Glutamatergic neuron (in vitro differentiated cells): ENCODE measurements around the gene RAN. TPM values are rescaled to one million over a fixed set of nuclear protein-coding genes. Genes with fewer than 3 reads are reported as not detected.
"Not testable (repeated sequence)": the region's sequence is repeated elsewhere in the genome, so short reads cannot be mapped to it uniquely, and the experiment has no call there.

Experiments
- DNase-seq: peaks from one replicate; pipeline ENCODE4 v3.0.0; 2022
- H3K27ac Mint-ChIP-seq: one replicate; pipeline ENCODE4 v1.8.0; 2020; ENCODE audit warnings: mild to moderate bottlenecking, mixed read lengths, inconsistent platforms; ENCODE audit not compliant: unreplicated experiment
- H3K27me3 Mint-ChIP-seq: one replicate; pipeline ENCODE4 v1.8.0; 2020; ENCODE audit warnings: mild to moderate bottlenecking, moderate library complexity, mixed read lengths, inconsistent platforms; ENCODE audit not compliant: unreplicated experiment
- H3K36me3 Mint-ChIP-seq: one replicate; pipeline ENCODE4 v1.8.0; 2020; ENCODE audit warnings: mild to moderate bottlenecking, mixed read lengths, inconsistent platforms; ENCODE audit not compliant: unreplicated experiment
- H3K4me1 Mint-ChIP-seq: one replicate; pipeline ENCODE4 v1.8.0; 2020; ENCODE audit warnings: mild to moderate bottlenecking, low read depth, mixed read lengths, inconsistent platforms; ENCODE audit not compliant: unreplicated experiment
- H3K4me3 Mint-ChIP-seq: one replicate; pipeline ENCODE4 v1.8.0; 2020; ENCODE audit warnings: mild to moderate bottlenecking, mixed read lengths, inconsistent platforms; ENCODE audit not compliant: unreplicated experiment
- H3K9me3 Mint-ChIP-seq: one replicate; pipeline ENCODE4 v1.8.0; 2020; ENCODE audit warnings: mild to moderate bottlenecking, moderate library complexity, mixed read lengths, inconsistent platforms; ENCODE audit not compliant: unreplicated experiment
- total RNA-seq: library from RNA; stranded (reverse); fragmentation: NEBNext Ultra II Directional; extraction: Animal tissue kit (Norgen Biotek cat#: 25700); gene quantifications from one replicate; pipeline ENCODE4 v1.2.1, GENCODE V29; 2021; ENCODE audit not compliant: unreplicated experiment
- TF ChIP-seq, protein P1 (sequence below): fragments of 200-600 bp; sonication (generic); IDR thresholded peaks from one replicate; pipeline ENCODE4 v1.5.0; 2021; ENCODE audit not compliant: partially characterized antibody, unreplicated experiment

RAN gene
- total RNA-seq, 1 donor from 2014 or later = 766 TPM

GRCh38 chr12:130879781-130880389 lies 8.0 kb downstream of the RAN start:
- Mint-ChIP-seq H3K27ac (no peak overlapping the region), H3K4me1 (peaks cover 12% of the 10 kb centered on the region), H3K36me3 (no peaks in the 10 kb centered on the region), H3K9me3 (peaks cover 2% of the 10 kb centered on the region), H3K27me3 (peaks cover 2% of the 10 kb centered on the region), H3K4me3 (no peak overlapping the region)
- no peak for DNase-seq
- TF ChIP-seq, protein P1, sequence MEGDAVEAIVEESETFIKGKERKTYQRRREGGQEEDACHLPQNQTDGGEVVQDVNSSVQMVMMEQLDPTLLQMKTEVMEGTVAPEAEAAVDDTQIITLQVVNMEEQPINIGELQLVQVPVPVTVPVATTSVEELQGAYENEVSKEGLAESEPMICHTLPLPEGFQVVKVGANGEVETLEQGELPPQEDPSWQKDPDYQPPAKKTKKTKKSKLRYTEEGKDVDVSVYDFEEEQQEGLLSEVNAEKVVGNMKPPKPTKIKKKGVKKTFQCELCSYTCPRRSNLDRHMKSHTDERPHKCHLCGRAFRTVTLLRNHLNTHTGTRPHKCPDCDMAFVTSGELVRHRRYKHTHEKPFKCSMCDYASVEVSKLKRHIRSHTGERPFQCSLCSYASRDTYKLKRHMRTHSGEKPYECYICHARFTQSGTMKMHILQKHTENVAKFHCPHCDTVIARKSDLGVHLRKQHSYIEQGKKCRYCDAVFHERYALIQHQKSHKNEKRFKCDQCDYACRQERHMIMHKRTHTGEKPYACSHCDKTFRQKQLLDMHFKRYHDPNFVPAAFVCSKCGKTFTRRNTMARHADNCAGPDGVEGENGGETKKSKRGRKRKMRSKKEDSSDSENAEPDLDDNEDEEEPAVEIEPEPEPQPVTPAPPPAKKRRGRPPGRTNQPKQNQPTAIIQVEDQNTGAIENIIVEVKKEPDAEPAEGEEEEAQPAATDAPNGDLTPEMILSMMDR = no peak

GRCh38 chr12:130880411-130880885 lies 8.6 kb downstream of the RAN start:
- Mint-ChIP-seq H3K4me3 (no peak overlapping the region), H3K27ac (no peak overlapping the region), H3K4me1 (peaks cover 12% of the 10 kb centered on the region), H3K36me3 (no peaks in the 10 kb centered on the region), H3K27me3 (peaks cover 2% of the 10 kb centered on the region), H3K9me3 (peaks cover 2% of the 10 kb centered on the region)
- no peak for DNase-seq
- TF ChIP-seq, protein P1 = no peak

GRCh38 chr12:130881046-130881445 lies 9.2 kb downstream of the RAN start:
- DNase-seq = no peak
- Mint-ChIP-seq H3K27me3 (peaks cover 2% of the 10 kb centered on the region), H3K9me3 (peaks cover 2% of the 10 kb centered on the region), H3K36me3 (no peaks in the 10 kb centered on the region), H3K4me3 (no peak overlapping the region), H3K4me1 (peaks cover 12% of the 10 kb centered on the region), H3K27ac (no peak overlapping the region)
- TF ChIP-seq, protein P1 = no peak

GRCh38 chr12:130881548-130881947 lies 9.7 kb downstream of the RAN start:
- Mint-ChIP-seq H3K9me3 (peaks cover 2% of the 10 kb centered on the region), H3K4me1 (peaks cover 12% of the 10 kb centered on the region), H3K4me3 (no peak overlapping the region), H3K36me3 (no peaks in the 10 kb centered on the region), H3K27ac (no peak overlapping the region), H3K27me3 (peaks cover 2% of the 10 kb centered on the region)
- DNase-seq = no peak
- TF ChIP-seq, protein P1 = no peak

DNA sequence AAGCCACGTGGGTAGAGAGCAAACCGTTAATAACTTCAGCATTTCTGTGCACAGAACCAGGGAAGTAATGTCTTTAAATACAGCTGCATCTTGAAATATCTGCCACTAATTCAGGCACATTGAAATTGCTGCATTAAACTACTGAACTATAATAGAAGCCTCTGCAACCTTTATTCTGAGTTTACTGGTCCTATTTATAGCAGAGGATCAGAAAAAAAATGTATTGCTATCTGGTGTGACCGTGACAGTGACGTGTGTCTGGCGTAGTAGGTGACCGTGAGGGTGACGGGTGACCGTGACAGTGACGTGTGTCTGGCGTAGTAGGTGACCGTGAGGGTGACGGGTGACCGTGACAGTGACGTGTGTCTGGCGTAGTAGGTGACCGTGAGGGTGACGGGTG lies 15.3 kb downstream of the RAN start:
- not testable (repeated sequence) for H3K4me3 Mint-ChIP-seq

More for the DNA sequence above, 15.3 kb downstream of the RAN start:
- H3K36me3 Mint-ChIP-seq, DNase-seq, H3K27me3 Mint-ChIP-seq, H3K27ac Mint-ChIP-seq, H3K4me1 Mint-ChIP-seq, H3K9me3 Mint-ChIP-seq: not testable (repeated sequence)
